ENCODE measurements around the gene MXI1. TPM values are rescaled to one million over a fixed set of nuclear protein-coding genes. Genes with fewer than 3 reads are reported as not detected.

The MXI1 gene
- total RNA-seq, 1 experiment from 2014 or later, result 12.1 TPM

- Histone ChIP-seq H3K27me3 (ENCODE audit: control insufficient read depth, insufficient read depth, low read length) (peaks cover 8% of the 10 kb centered on the region; the same call in 1 of the 2 replicates), H3K4me3 (ENCODE audit: low read depth in 2 of 2, low read length in 2 of 2) (no peak overlapping the region), H3K27ac (ENCODE audit: low read length) (no peak overlapping the region), H3K9me3 (ENCODE audit: control insufficient read depth, insufficient read depth, low read depth, low read length) (no peaks in the 10 kb centered on the region), H3K36me3 (ENCODE audit: control insufficient read depth, insufficient read depth, low read length) (no peaks in the 10 kb centered on the region), H3K4me1 (ENCODE audit: control insufficient read depth, insufficient read depth, low read length) (no peaks in the 10 kb centered on the region)
- ATAC-seq, result no peak
- POLR2A ChIA-PET, result no interaction called here
- TF ChIP-seq, protein P1, sequence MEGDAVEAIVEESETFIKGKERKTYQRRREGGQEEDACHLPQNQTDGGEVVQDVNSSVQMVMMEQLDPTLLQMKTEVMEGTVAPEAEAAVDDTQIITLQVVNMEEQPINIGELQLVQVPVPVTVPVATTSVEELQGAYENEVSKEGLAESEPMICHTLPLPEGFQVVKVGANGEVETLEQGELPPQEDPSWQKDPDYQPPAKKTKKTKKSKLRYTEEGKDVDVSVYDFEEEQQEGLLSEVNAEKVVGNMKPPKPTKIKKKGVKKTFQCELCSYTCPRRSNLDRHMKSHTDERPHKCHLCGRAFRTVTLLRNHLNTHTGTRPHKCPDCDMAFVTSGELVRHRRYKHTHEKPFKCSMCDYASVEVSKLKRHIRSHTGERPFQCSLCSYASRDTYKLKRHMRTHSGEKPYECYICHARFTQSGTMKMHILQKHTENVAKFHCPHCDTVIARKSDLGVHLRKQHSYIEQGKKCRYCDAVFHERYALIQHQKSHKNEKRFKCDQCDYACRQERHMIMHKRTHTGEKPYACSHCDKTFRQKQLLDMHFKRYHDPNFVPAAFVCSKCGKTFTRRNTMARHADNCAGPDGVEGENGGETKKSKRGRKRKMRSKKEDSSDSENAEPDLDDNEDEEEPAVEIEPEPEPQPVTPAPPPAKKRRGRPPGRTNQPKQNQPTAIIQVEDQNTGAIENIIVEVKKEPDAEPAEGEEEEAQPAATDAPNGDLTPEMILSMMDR (IDR thresholded peaks at IDR 0.05), result no peak
- no peak for TF ChIP-seq SIN3A (IDR thresholded peaks at IDR 0.05; ENCODE audit: borderline replicate concordance, insufficient read depth, low read depth, low read length)
- TF ChIP-seq TCF7L2 (IDR thresholded peaks at IDR 0.05; ENCODE audit: low read depth, low read length), result no peak
- no peak for TF ChIP-seq POLR2AphosphoS5 (IDR thresholded peaks at IDR 0.05; ENCODE audit: low read depth, low read length)
- DNase-seq (ENCODE audit: low read depth, low spot score), result no peak
- in situ Hi-C loops (cut with HindIII; ENCODE audit: low pct_unique_long_range_greater_than_20kb, low sequenced_read_pairs), result no loop called here
- no TSS peak for BruUV-seq (replicated peaks)
- intact Hi-C loops (cut with micrococcal nuclease; ENCODE audit: unreplicated experiment), result no loop called here
- CTCF ChIA-PET, result no interaction called here
Observed at GRCh38 chr10:110160081-110160480, 47.3 kb upstream of the MXI1 start.

DNA sequence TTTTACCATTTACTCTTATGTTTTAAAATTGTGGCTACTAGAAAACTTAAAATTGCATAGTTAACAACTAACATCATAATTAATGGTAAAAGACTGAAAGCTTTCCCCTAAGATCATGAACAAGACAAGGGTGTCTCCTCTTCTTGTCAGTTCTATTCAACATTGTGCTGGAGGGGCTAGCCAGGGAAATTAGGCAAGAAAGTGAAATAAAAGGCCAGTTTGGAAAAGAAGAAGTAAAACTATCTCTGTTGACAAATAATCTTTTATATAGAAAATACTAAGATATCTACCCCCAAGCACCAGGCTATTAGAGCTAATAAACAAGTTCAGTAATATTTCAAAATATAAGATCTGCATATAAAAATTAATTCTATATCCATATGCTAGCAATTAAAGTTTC is 46.9 kb upstream of the MXI1 start:
- intact Hi-C loops (cut with micrococcal nuclease; ENCODE audit: unreplicated experiment), result no loop called here
- no peaks in the 10 kb centered on the region for H3K36me3 ChIP-seq (ENCODE audit: control insufficient read depth, insufficient read depth, low read length)
- in situ Hi-C loops (cut with HindIII; ENCODE audit: low pct_unique_long_range_greater_than_20kb, low sequenced_read_pairs), result no loop called here
- peaks cover 8% of the 10 kb centered on the region; the same call in 1 of the 2 replicates for H3K27me3 ChIP-seq (ENCODE audit: control insufficient read depth, insufficient read depth, low read length)
- ATAC-seq, result no peak
- H3K4me1 ChIP-seq (ENCODE audit: control insufficient read depth, insufficient read depth, low read length), result no peaks in the 10 kb centered on the region
- H3K27ac ChIP-seq (ENCODE audit: low read length), result no peak overlapping the region
- ChIA-PET POLR2A (no interaction called here), CTCF (no interaction called here)
- H3K9me3 ChIP-seq (ENCODE audit: control insufficient read depth, insufficient read depth, low read depth, low read length), result no peaks in the 10 kb centered on the region
- no peak overlapping the region for H3K4me3 ChIP-seq (ENCODE audit: low read depth in 2 of 2, low read length in 2 of 2)
- no TSS peak for BruUV-seq (replicated peaks)
- no peak for DNase-seq (ENCODE audit: low read depth, low spot score)
- TF ChIP-seq POLR2AphosphoS5 (IDR thresholded peaks at IDR 0.05; ENCODE audit: low read depth, low read length) (no peak), TCF7L2 (IDR thresholded peaks at IDR 0.05; ENCODE audit: low read depth, low read length) (no peak), SIN3A (IDR thresholded peaks at IDR 0.05; ENCODE audit: borderline replicate concordance, insufficient read depth, low read depth, low read length) (no peak)
- TF ChIP-seq, protein P1 (IDR thresholded peaks at IDR 0.05), result no peak
- TF ChIP-seq, protein P2, sequence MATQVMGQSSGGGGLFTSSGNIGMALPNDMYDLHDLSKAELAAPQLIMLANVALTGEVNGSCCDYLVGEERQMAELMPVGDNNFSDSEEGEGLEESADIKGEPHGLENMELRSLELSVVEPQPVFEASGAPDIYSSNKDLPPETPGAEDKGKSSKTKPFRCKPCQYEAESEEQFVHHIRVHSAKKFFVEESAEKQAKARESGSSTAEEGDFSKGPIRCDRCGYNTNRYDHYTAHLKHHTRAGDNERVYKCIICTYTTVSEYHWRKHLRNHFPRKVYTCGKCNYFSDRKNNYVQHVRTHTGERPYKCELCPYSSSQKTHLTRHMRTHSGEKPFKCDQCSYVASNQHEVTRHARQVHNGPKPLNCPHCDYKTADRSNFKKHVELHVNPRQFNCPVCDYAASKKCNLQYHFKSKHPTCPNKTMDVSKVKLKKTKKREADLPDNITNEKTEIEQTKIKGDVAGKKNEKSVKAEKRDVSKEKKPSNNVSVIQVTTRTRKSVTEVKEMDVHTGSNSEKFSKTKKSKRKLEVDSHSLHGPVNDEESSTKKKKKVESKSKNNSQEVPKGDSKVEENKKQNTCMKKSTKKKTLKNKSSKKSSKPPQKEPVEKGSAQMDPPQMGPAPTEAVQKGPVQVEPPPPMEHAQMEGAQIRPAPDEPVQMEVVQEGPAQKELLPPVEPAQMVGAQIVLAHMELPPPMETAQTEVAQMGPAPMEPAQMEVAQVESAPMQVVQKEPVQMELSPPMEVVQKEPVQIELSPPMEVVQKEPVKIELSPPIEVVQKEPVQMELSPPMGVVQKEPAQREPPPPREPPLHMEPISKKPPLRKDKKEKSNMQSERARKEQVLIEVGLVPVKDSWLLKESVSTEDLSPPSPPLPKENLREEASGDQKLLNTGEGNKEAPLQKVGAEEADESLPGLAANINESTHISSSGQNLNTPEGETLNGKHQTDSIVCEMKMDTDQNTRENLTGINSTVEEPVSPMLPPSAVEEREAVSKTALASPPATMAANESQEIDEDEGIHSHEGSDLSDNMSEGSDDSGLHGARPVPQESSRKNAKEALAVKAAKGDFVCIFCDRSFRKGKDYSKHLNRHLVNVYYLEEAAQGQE (IDR thresholded peaks at IDR 0.05; ENCODE audit: insufficient read depth in 1 of 2, low read depth in 2 of 2, low read length in 1 of 2), result no peak
